GM12872 (cell line): ENCODE results near the gene SLC6A18.

Source experiments
- CTCF ChIP-seq: IDR thresholded peaks from 3 replicates; pipeline ENCODE4 v1.5.1; 2011; ENCODE audit warnings: low read depth, mild to moderate bottlenecking, low read length, moderate library complexity; ENCODE audit not compliant: insufficient read depth

The SLC6A18 gene

GRCh38 chr5:1184481-1184880, 40.7 kb upstream of the SLC6A18 start:
- TF ChIP-seq CTCF: no peak

GRCh38 chr5:1185038-1185627, 40.0 kb upstream of the SLC6A18 start:
- no peak for TF ChIP-seq CTCF

- TF ChIP-seq CTCF: no peak
Observed at GRCh38 chr5:1185629-1186350, 39.4 kb upstream of the SLC6A18 start.

- no peak for TF ChIP-seq CTCF
Observed at GRCh38 chr5:1186351-1187233, 38.6 kb upstream of the SLC6A18 start.

GRCh38 chr5:1187234-1187949, 37.8 kb upstream of the SLC6A18 start:
- no peak for TF ChIP-seq CTCF

GRCh38 chr5:1187950-1188334, 37.2 kb upstream of the SLC6A18 start:
- no peak for TF ChIP-seq CTCF

- no peak for TF ChIP-seq CTCF
Observed at GRCh38 chr5:1188464-1188863, 36.7 kb upstream of the SLC6A18 start.
